GM12872 (cell line): ENCODE measurements around the gene SELENOK.

Source experiments
- TF ChIP-seq, protein P1 (sequence below): IDR thresholded peaks from 3 replicates; pipeline ENCODE4 v1.5.1; 2011; ENCODE audit warnings: low read depth, mild to moderate bottlenecking, low read length, moderate library complexity; ENCODE audit not compliant: insufficient read depth

SELENOK gene

DNA sequence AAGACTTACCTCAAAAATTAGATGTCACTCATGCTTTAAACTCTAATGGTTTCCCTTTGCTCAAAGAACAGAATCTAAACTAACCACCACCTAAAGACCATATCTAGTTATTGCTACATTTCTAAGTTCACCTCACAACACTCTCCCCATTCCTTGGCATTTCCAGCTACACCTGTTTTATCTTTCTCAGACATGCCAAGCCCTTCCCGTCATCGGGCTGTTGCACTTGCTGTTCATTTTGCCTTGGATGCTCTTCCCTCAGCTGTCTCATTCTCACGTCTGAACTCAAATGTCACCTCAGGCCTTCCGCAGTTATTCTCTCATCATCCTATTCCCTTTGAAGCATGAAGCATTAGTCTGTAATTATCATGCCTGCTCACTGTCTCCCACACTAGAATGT, 8.7 kb downstream of the SELENOK start:
- TF ChIP-seq, protein P1, sequence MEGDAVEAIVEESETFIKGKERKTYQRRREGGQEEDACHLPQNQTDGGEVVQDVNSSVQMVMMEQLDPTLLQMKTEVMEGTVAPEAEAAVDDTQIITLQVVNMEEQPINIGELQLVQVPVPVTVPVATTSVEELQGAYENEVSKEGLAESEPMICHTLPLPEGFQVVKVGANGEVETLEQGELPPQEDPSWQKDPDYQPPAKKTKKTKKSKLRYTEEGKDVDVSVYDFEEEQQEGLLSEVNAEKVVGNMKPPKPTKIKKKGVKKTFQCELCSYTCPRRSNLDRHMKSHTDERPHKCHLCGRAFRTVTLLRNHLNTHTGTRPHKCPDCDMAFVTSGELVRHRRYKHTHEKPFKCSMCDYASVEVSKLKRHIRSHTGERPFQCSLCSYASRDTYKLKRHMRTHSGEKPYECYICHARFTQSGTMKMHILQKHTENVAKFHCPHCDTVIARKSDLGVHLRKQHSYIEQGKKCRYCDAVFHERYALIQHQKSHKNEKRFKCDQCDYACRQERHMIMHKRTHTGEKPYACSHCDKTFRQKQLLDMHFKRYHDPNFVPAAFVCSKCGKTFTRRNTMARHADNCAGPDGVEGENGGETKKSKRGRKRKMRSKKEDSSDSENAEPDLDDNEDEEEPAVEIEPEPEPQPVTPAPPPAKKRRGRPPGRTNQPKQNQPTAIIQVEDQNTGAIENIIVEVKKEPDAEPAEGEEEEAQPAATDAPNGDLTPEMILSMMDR = no peak

DNA sequence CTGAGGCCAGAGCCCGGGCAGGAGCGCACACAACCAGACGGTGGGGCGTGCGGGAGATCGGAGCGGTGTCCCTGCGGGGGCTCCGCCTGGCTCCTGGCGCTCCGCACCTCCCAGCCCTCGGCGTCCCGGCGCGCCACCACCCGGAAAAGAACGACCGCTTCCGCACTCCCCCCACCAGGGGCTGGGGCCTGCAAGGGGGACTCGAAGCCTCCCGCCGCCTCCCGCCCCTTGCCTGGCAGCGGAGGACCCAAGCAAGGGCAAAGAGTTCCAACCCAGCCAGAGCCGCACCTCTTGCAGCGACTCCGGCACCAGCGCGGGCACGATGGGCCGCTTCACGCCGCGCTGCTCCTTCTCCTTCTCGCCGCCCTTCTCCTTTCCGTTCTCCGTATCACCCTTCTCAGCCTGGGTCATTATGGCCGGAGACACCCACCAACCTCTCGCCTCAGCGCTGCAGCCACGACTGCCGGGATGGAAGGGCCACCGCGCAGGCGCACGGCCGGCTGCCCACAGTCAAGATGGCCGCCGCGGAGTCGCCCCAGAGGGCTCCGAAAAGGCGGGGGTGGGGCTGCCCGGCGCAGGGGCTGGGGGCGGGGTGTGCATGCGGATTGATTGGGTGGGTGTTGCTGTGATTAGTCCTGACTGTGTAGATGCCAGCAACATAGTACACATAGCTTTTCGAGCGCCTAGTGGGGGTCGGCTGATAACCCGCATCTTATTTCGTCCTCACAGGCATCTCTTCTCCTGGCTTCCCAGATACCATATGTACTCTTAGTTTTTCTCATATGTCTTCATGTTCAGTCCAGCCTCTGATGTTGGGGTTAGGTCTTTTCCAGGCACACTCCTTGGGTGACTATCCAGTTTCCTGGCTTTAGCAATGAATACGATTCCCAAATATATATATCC, 9.7 kb downstream of the SELENOK start, which contains the start of gene ACTR8:
ACTR8 (minus strand) TSS at position 462 of the 903 bp plus-strand sequence; CDS start at position 411, 51 bp downstream.
- TF ChIP-seq, protein P1 = no peak

DNA sequence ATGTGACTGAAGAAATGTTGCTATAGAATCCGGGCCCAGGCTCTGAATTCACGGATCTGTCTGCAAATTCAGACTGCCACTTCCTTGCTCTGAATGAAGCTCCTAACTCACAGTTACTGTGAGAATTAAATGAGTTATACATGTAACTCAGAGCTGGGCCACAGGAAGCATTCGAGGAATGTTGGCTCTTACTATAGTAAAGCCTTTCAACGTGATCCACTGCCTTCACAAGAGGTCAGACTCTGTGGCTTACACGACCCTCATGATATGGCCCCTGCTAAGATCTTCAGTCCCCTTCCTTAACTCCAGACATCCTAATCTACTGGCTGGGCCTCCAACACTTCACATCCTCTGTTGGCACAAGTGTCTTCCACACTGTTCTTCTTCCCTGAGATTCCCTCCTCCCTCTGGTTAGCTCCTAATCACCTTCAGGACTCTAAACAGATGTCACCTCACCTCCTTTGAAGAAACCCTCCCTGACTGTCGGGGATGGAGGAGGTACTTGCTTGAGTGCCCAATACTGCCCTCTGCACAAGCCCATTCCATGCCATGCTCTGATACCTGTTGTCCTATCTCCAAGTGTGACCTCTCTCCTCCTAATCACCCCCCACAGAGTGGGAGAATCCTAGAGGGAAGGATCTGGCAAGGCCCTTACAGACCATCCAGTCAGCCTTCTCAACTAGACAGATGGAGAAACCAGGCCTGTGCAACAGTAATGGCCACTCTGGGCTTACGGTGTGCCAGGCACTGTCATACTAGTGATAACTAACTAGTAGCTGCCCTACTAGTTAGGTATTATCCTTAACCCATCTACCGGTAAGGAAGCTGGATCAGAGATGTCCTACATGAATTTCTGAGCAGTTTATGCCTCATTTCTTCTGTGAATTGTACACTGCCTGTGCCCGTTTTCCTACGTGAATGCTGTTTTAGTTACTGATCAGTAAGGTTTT, 11.0 kb downstream of the SELENOK start:
- TF ChIP-seq, protein P1 = no peak

DNA sequence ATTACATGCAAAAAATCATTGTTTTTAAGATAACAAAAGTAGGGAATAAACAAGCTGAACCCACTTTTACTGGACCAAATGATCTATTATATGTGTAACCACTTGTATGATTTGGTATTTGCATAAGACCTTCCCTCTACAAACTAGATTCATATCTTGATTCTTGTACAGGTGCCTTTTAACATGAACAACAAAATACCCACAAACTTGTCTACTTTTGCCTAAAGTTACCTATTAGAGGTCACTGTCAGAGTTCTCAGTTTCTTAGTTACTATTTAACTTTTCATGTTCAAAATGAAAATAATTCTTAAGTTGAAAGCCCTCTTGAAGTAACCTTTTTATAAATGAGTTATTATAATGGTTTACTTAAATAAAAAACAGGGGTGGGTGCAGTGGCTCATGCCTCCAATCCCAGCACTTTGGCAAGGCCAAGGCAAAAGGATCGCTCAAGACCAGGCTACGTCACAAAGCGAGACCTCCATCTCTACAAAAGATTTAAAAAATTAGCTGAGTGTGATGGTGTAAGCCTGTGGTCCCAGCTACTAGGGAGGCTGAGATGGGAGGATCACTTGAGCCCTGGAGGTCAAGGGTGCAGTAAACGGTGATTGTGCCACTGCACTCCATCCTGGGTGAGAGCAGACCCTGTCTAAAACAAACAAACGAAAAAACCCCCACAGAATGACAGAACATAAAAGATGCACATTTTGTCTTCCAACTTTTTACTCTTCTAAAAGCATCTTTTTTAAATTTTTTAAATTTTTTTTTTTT, 25.7 kb downstream of the SELENOK start:
- TF ChIP-seq, protein P1 = no peak

DNA sequence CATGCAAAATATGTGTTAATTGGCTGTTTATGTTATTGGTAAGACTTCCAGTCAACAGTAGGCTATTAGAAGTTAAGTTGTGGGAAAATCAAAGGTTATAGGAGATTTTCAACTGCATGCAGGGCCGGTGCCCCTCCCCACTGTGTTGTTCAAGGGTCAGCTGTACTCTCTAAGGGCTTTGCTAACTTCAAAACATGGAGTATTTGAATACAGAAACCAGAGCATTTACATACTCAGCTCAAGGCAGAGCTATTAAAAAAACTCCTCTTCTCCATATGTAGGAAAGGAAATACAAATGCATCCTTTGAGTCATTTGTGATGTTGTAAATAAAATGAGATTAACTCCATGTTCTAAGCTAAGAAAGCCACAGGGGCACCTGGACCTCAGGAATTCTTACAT, 28.5 kb downstream of the SELENOK start:
- TF ChIP-seq, protein P1 = no peak

DNA sequence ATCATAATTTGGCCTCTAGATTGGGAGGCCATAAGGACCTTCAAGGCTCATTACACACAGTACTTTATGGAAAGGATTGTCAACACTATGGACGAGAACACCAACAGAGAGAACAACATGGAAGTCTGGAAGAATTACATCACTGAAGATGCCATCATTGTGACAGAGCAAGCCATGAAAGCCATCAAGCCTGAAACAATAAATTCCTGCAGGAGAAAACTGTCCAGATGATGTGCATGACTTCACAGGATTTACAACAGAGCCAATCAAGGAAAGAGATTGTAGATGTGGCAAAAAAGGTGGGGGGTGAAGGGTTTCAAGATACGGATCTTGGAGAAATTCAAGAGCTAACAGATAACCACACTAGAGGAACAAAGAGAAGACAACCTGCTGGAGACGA, 29.4 kb downstream of the SELENOK start:
- TF ChIP-seq, protein P1 = no peak
